Osteocyte (in vitro differentiated cells): Measurements from ENCODE around the gene FBXO44. TPM values are rescaled to one million over a fixed set of nuclear protein-coding genes. Genes with fewer than 3 reads are reported as not detected.

Experiments used
- DNase-seq: peaks from one replicate; pipeline ENCODE4 v3.0.0; 2021; ENCODE audit warnings: mixed read lengths; ENCODE audit not compliant: unreplicated experiment; ENCODE audit errors: extremely low spot score
- H3K27ac Mint-ChIP-seq: one replicate; pipeline ENCODE4 v1.8.0; 2021; ENCODE audit warnings: mild to moderate bottlenecking, mixed read lengths; ENCODE audit not compliant: unreplicated experiment
- H3K27me3 Mint-ChIP-seq: one replicate; pipeline ENCODE4 v1.8.0; 2021; ENCODE audit warnings: mixed read lengths; ENCODE audit not compliant: unreplicated experiment
- H3K36me3 Mint-ChIP-seq: one replicate; pipeline ENCODE4 v1.8.0; 2021; ENCODE audit warnings: mixed read lengths; ENCODE audit not compliant: unreplicated experiment
- H3K4me1 Mint-ChIP-seq: one replicate; pipeline ENCODE4 v1.8.0; 2021; ENCODE audit warnings: mixed read lengths; ENCODE audit not compliant: unreplicated experiment
- H3K4me3 Mint-ChIP-seq: one replicate; pipeline ENCODE4 v1.8.0; 2021; ENCODE audit warnings: mild to moderate bottlenecking, moderate library complexity, mixed read lengths; ENCODE audit not compliant: unreplicated experiment
- H3K9me3 Mint-ChIP-seq: one replicate; pipeline ENCODE4 v1.8.0; 2021; ENCODE audit warnings: mixed read lengths; ENCODE audit not compliant: unreplicated experiment
- CTCF ChIP-seq: fragments of 200-600 bp; sonication (generic); IDR thresholded peaks from 2 replicates; pipeline ENCODE4 v1.5.0; 2021; ENCODE audit warnings: antibody characterized with exemption, mild to moderate bottlenecking, moderate library complexity
- total RNA-seq: library from RNA; stranded (reverse); gene quantifications from 2 replicates; pipeline ENCODE4 v1.2.1, GENCODE V29; 2021

The FBXO44 gene
- total RNA-seq, 1 donor from 2014 or later, result 27.7 TPM

DNA sequence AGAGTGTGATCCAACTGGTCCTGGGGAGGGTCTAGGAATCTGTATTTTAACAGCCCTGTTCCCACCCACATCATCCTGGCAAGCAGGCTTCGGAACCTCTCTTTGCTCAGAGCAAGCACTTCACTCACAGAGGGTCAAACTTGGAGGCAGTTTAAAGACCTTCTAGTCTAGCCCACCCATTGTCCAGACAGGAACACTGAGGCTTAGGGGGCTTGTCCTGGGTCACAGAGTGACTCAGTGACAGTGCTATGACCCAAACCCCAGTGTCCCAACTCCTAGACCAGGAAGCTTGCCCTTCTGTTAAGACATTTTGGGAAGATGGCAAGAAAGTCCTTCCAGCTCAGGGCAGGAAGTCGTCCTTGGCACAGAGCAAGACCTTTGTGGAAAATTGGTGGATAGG, 36.9 kb upstream of the FBXO44 start:
- Mint-ChIP-seq H3K36me3 (no peaks in the 10 kb centered on the region), H3K4me1 (no peaks in the 10 kb centered on the region), H3K27me3 (peaks cover 2% of the 10 kb centered on the region), H3K9me3 (no peaks in the 10 kb centered on the region), H3K4me3 (no peak overlapping the region), H3K27ac (no peak overlapping the region)
- no peak for DNase-seq
- no peak for TF ChIP-seq CTCF

- peaks cover 5% of the 10 kb centered on the region for H3K27me3 Mint-ChIP-seq
- TF ChIP-seq CTCF, result no peak
- H3K36me3 Mint-ChIP-seq, result no peaks in the 10 kb centered on the region
- no peaks in the 10 kb centered on the region for H3K4me1 Mint-ChIP-seq
- H3K27ac Mint-ChIP-seq, result no peak overlapping the region
- H3K9me3 Mint-ChIP-seq, result no peaks in the 10 kb centered on the region
- no peak for DNase-seq
- no peak overlapping the region for H3K4me3 Mint-ChIP-seq
Measured at GRCh38 chr1:11620405-11620804, 34.3 kb upstream of the FBXO44 start.

- Mint-ChIP-seq H3K27me3 (peaks cover 8% of the 10 kb centered on the region), H3K9me3 (no peaks in the 10 kb centered on the region), H3K4me3 (no peak overlapping the region), H3K36me3 (no peaks in the 10 kb centered on the region), H3K27ac (no peak overlapping the region), H3K4me1 (no peaks in the 10 kb centered on the region)
- TF ChIP-seq CTCF, result no peak
- DNase-seq, result no peak
Measured at GRCh38 chr1:11620924-11621323, 33.8 kb upstream of the FBXO44 start.

GRCh38 chr1:11622398-11622797, 32.3 kb upstream of the FBXO44 start:
- Mint-ChIP-seq H3K4me3 (no peak overlapping the region), H3K4me1 (no peaks in the 10 kb centered on the region)

DNA sequence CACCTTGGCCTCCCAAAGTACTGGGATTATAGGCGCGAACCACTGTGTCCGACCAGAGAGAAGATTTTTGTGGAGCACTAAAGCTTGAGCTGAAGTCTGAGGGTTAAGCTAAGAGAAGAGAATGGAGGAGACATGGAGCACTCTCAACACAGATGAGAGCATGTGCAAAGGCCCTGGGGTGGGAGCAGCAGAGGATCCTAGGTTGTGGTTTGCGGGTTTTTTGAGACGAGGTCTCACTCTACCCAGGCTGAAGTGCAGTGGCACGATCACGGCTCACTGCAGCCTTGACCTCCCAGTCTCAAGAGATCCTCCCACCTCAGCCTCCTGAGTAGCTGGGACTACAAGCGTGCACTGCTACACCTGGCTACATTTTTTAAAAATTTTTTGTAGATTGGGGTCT, 31.0 kb upstream of the FBXO44 start:
- TF ChIP-seq CTCF, result no peak

More at GRCh38 chr1:11622398-11622797, 32.3 kb upstream of the FBXO44 start:
- TF ChIP-seq CTCF, result no peak
- DNase-seq, result no peak
- Mint-ChIP-seq H3K27me3 (peaks cover 8% of the 10 kb centered on the region), H3K36me3 (no peaks in the 10 kb centered on the region), H3K9me3 (no peaks in the 10 kb centered on the region), H3K27ac (no peak overlapping the region)

More for the DNA sequence above, 31.0 kb upstream of the FBXO44 start:
- H3K4me3 Mint-ChIP-seq, result no peak overlapping the region
- H3K4me1 Mint-ChIP-seq, result no peaks in the 10 kb centered on the region
- no peaks in the 10 kb centered on the region for H3K36me3 Mint-ChIP-seq
- H3K27me3 Mint-ChIP-seq, result peaks cover 8% of the 10 kb centered on the region
- DNase-seq, result no peak
- no peak overlapping the region for H3K27ac Mint-ChIP-seq
- no peaks in the 10 kb centered on the region for H3K9me3 Mint-ChIP-seq
